ENCODE results near the gene ARMH2. TPM values are rescaled to one million over a fixed set of nuclear protein-coding genes. Genes with fewer than 3 reads are reported as not detected.

The ARMH2 gene
- total and polyA plus RNA-seq, 9 of the 15 experiments (the other 6 are each of a cell fraction or from before 2014, with no cell fraction given), result not detected

- TF ChIP-seq, protein P1, sequence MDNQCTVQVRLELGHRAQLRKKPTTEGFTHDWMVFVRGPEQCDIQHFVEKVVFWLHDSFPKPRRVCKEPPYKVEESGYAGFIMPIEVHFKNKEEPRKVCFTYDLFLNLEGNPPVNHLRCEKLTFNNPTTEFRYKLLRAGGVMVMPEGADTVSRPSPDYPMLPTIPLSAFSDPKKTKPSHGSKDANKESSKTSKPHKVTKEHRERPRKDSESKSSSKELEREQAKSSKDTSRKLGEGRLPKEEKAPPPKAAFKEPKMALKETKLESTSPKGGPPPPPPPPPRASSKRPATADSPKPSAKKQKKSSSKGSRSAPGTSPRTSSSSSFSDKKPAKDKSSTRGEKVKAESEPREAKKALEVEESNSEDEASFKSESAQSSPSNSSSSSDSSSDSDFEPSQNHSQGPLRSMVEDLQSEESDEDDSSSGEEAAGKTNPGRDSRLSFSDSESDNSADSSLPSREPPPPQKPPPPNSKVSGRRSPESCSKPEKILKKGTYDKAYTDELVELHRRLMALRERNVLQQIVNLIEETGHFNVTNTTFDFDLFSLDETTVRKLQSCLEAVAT (IDR thresholded peaks at IDR 0.05), result 0 out of 4 replicates have a peak, but pooled peaks of 1 of the 2 experiments have one; percentile 25
- TF ChIP-seq DIDO1 (tag; IDR thresholded peaks at IDR 0.05; ENCODE audit: low read depth), result peak; percentile 15; the same call in 1 of the 2 replicates
These were observed 23.1 kb downstream of the ARMH2 start (continued) for GRCh38 chr6:24775520-24776058.

- POLR2A ChIA-PET, result interaction anchor here (0.8 to 3.1 kb wide), 11 partner anchors 9 to 563 kb away, joined by 3 to 25 read pairs (median 3); partner anchors contain the start of gene C6orf62
- peak; percentile 95 for ATAC-seq
- peak within 1 kb of the TSS; percentile 99 for H3K27ac ChIP-seq (ENCODE audit: extremely low read depth, low read depth, low read length)
- H3K4me2 ChIP-seq (ENCODE audit: insufficient read depth, low read length), result peak within 1 kb of the TSS; percentile 97
- peaks cover 8 to 12% of the 10 kb centered on the region in 2 experiments; a peak in 4 of 5 replicates for H3K4me1 ChIP-seq (replicated peaks in 1 of 2; ENCODE audit: control insufficient read depth in 2 of 2, insufficient read depth in 2 of 2, low read length in 2 of 2)
- peak within 1 kb of the TSS; percentile 67 for H3K4me3 ChIP-seq
- peaks cover 52% of the 10 kb centered on the region for H3K79me2 ChIP-seq (ENCODE audit: control insufficient read depth, insufficient read depth, low read length)
- under 1% methylated on average over 75 of the region's 75 CpGs for WGBS (ENCODE audit: insufficient coverage, low coverage, missing lambda C conversion rate)
- peaks cover 9% of the 10 kb centered on the region; the same call in 1 of the 2 replicates for H4K20me1 ChIP-seq (replicated peaks; ENCODE audit: control insufficient read depth, insufficient read depth, low read length)
- peak; percentile 89 for FAIRE-seq
- peaks cover 31% of the 10 kb centered on the region for H3K36me3 ChIP-seq (ENCODE audit: control insufficient read depth, insufficient read depth, low read length)
- DNase-seq (ENCODE audit: extremely low read depth in 1 of 4, low spot score in 3 of 4), result peak; percentile 99 to 100 (median 99)
- H3K9ac ChIP-seq (ENCODE audit: insufficient read depth in 1 of 2, low read depth in 2 of 2, low read length in 2 of 2), result peak within 1 kb of the TSS; percentile 99 to 100
- H2AFZ ChIP-seq (ENCODE audit: low read depth, low read length), result peak within 1 kb of the TSS; percentile 99
- H3K9me1 ChIP-seq (ENCODE audit: control insufficient read depth, insufficient read depth, low read length), result no peaks in the 10 kb centered on the region
- intact Hi-C loops (cut with micrococcal nuclease), result loop anchor here (1.0 to 10.0 kb wide), 4 partner anchors 54 to 1440 kb away; partner anchors contain the start of gene MRS2
- BruUV-seq (replicated peaks), result no TSS peak
- no peaks in the 10 kb centered on the region for H3K9me3 ChIP-seq (replicated peaks; ENCODE audit: control insufficient read depth, insufficient read depth, low read depth, low read length)
- in situ Hi-C loops (cut with MboI), result no loop called here
- CTCF ChIA-PET (ENCODE audit: low intra/inter-chr PET ratio), result no interaction called here
- H3K27me3 ChIP-seq (ENCODE audit: control insufficient read depth in 2 of 2, insufficient read depth in 2 of 2, low read length in 2 of 2), result no peaks in the 10 kb centered on the region
- TF ChIP-seq, protein P2, sequence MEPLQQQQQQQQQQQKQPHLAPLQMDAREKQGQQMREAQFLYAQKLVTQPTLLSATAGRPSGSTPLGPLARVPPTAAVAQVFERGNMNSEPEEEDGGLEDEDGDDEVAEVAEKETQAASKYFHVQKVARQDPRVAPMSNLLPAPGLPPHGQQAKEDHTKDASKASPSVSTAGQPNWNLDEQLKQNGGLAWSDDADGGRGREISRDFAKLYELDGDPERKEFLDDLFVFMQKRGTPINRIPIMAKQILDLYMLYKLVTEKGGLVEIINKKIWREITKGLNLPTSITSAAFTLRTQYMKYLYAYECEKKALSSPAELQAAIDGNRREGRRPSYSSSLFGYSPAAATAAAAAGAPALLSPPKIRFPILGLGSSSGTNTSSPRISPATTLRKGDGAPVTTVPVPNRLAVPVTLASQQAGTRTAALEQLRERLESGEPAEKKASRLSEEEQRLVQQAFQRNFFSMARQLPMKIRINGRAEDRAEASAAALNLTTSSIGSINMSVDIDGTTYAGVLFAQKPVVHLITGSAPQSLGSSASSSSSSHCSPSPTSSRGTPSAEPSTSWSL (CRISPR knock-in tag; IDR thresholded peaks at IDR 0.05; ENCODE audit: borderline replicate concordance), result no peak
- TF ChIP-seq ZNF584 (CRISPR knock-in tag; IDR thresholded peaks at IDR 0.05; ENCODE audit: low read depth) (no peak; the same call in 1 of the 2 replicates), ZNF134 (CRISPR knock-in tag; conservative IDR thresholded peaks at IDR 0.05) (no peak), ZBTB9 (CRISPR knock-in tag; IDR thresholded peaks at IDR 0.05) (peak; percentile 81; the same call in 1 of the 2 replicates), POLR3G (IDR thresholded peaks at IDR 0.05; ENCODE audit: extremely low read depth, insufficient read length, insufficient replicate concordance) (no peak), ZZZ3 (IDR thresholded peaks at IDR 0.05) (peak; percentile 95), RB1 (IDR thresholded peaks at IDR 0.05; ENCODE audit: low read depth) (peak; percentile 100), HSF4 (CRISPR knock-in tag; IDR thresholded peaks at IDR 0.05; ENCODE audit: borderline replicate concordance) (no peak), SMARCA4 (IDR thresholded peaks at IDR 0.05) (no peak), ZNF408 (CRISPR knock-in tag; IDR thresholded peaks at IDR 0.05; ENCODE audit: low read depth) (no peak), MTA1 (IDR thresholded peaks at IDR 0.05; ENCODE audit: borderline replicate concordance) (no peak), CCNT2 (IDR thresholded peaks at IDR 0.05; ENCODE audit: borderline replicate concordance, extremely low read depth, insufficient read length, low read depth, low read length) (peak; percentile 67), HCFC1 (IDR thresholded peaks at IDR 0.05; ENCODE audit: low read depth, low read length) (peak; percentile 19; the same call in 1 of the 2 replicates)
These were observed 23.8 kb downstream of the ARMH2 start, which contains the start of gene GMNN for GRCh38 chr6:24774696-24775519. Gene GMNN, plus strand, starts transcription at chr6:24774937. Its CDS starts 2,310 bp downstream, at chr6:24777247.

Data from K562 (cell line).